ENCODE data around the gene CTTN. TPM values are rescaled to one million over a fixed set of nuclear protein-coding genes. Genes with fewer than 3 reads are reported as not detected.

Gene CTTN
- total RNA-seq, 1 donor from 2014 or later: 458 TPM

DNA sequence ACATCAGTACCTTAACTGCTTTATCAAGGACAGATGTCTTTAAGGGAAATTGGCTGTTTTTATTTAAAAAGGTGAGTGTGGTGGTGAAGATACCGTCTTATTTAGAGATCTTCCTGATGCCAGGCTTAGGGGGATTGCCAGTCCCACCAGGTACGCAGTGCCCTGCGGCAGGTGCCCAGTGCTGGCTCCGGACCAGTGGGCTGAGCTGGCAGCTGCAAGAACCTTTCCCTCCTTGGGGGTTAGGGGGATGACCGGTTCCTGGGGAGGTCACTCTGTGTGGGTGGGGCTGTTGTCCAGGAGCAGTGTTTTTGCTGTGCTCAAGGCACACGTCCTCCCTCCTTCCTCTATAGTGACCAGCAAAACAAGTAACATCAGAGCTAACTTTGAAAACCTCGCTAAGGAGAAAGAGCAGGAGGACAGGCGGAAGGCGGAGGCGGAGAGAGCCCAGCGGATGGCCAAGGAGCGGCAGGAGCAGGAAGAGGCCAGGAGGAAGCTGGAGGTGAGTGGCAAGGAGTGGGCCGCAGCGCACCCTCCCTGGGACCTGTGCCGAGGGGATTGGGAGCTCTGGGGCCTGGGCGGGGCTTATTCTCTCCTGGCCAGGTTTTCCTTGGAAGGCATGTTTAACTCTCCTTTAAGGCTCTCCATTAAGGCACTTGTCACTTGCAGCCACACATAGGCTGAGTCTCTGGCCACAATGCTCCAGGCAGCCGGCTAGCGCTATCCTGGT is 30.5 kb downstream of the CTTN start:
- H3K27me3 Mint-ChIP-seq (ENCODE audit: unreplicated experiment): peaks cover 17% of the 10 kb centered on the region
- TF ChIP-seq, protein P1, sequence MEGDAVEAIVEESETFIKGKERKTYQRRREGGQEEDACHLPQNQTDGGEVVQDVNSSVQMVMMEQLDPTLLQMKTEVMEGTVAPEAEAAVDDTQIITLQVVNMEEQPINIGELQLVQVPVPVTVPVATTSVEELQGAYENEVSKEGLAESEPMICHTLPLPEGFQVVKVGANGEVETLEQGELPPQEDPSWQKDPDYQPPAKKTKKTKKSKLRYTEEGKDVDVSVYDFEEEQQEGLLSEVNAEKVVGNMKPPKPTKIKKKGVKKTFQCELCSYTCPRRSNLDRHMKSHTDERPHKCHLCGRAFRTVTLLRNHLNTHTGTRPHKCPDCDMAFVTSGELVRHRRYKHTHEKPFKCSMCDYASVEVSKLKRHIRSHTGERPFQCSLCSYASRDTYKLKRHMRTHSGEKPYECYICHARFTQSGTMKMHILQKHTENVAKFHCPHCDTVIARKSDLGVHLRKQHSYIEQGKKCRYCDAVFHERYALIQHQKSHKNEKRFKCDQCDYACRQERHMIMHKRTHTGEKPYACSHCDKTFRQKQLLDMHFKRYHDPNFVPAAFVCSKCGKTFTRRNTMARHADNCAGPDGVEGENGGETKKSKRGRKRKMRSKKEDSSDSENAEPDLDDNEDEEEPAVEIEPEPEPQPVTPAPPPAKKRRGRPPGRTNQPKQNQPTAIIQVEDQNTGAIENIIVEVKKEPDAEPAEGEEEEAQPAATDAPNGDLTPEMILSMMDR (IDR thresholded peaks at IDR 0.05; ENCODE audit: unreplicated experiment): no peak

DNA sequence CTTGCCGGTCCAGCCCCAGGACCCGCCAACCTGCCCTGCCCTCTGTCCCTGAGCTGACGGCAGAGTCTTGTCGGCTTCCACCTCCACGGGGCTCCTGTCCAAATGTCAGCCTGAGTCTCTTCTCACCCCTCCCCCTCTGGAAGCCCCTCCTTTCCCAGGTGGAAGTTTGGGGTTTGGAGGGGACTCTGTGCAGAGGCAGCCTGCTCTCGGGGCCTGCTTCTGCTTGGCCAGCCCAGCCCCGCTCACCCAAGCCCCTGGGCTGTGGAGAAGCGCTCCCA is 31.0 kb downstream of the CTTN start:
- H3K4me3 Mint-ChIP-seq (ENCODE audit: unreplicated experiment): no peak overlapping the region
- H3K9me3 Mint-ChIP-seq (ENCODE audit: unreplicated experiment): no peaks in the 10 kb centered on the region
- peaks cover 3% of the 10 kb centered on the region for H3K4me1 Mint-ChIP-seq (ENCODE audit: unreplicated experiment)
- TF ChIP-seq, protein P1 (IDR thresholded peaks at IDR 0.05; ENCODE audit: unreplicated experiment): no peak
- H3K27me3 Mint-ChIP-seq (ENCODE audit: unreplicated experiment): peaks cover 15% of the 10 kb centered on the region
- H3K36me3 Mint-ChIP-seq (ENCODE audit: low read depth, unreplicated experiment): peaks cover 53% of the 10 kb centered on the region
- no peak overlapping the region for H3K27ac Mint-ChIP-seq (ENCODE audit: unreplicated experiment)
- no peak for DNase-seq (ENCODE audit: low spot score)

More for the DNA sequence above, 30.5 kb downstream of the CTTN start:
- Mint-ChIP-seq H3K9me3 (ENCODE audit: unreplicated experiment) (no peaks in the 10 kb centered on the region), H3K36me3 (ENCODE audit: low read depth, unreplicated experiment) (peaks cover 51% of the 10 kb centered on the region), H3K4me1 (ENCODE audit: unreplicated experiment) (peaks cover 6% of the 10 kb centered on the region), H3K27ac (ENCODE audit: unreplicated experiment) (no peak overlapping the region), H3K4me3 (ENCODE audit: unreplicated experiment) (peak overlapping the region; percentile 59)
- no peak for DNase-seq (ENCODE audit: low spot score)

DNA sequence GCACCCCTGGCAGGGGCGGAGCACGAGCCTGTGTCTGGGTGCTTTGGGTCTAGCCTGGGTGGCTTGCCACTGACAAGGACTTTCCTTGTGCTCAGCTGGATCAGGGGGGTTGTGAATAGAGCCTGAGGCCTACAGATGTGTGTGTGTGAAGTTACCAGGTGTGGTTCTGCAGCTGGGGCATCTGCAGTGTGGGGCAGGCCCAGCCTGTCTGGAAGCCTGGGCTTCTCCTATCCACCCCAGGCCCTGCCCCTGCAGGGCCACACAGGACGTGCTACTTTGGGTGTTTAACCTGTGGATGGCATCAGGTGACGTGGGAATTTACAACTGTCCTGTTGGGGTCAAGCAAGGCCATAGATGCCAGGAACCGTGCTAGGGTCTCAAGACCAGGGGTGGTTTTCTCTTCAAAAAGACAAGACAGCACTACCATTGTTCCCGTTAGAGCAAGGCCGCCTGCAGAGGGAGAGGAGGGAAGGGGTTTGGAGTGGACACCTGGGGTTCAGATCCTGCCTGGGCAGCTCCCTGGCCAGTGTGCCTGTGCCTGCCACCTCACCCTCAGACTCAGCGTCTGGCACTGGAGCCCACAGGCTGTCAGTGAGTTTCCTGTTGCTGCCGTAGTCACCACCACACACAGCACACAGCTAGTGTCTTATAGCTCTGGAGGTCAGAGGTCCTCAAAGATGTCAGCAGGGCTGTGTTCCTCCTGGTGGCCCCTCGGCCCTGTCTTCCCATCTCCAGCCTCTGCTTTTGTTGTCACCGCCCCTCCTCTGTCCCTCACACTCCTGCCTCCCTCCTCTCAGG is 31.6 kb downstream of the CTTN start:
- Mint-ChIP-seq H3K27me3 (ENCODE audit: unreplicated experiment) (peaks cover 14% of the 10 kb centered on the region), H3K9me3 (ENCODE audit: unreplicated experiment) (no peaks in the 10 kb centered on the region), H3K4me3 (ENCODE audit: unreplicated experiment) (peak overlapping the region; percentile 66), H3K36me3 (ENCODE audit: low read depth, unreplicated experiment) (peaks cover 53% of the 10 kb centered on the region), H3K4me1 (ENCODE audit: unreplicated experiment) (peaks cover 3% of the 10 kb centered on the region), H3K27ac (ENCODE audit: unreplicated experiment) (peak overlapping the region; percentile 43)
- no peak for DNase-seq (ENCODE audit: low spot score)
- TF ChIP-seq, protein P1 (IDR thresholded peaks at IDR 0.05; ENCODE audit: unreplicated experiment): no peak

DNA sequence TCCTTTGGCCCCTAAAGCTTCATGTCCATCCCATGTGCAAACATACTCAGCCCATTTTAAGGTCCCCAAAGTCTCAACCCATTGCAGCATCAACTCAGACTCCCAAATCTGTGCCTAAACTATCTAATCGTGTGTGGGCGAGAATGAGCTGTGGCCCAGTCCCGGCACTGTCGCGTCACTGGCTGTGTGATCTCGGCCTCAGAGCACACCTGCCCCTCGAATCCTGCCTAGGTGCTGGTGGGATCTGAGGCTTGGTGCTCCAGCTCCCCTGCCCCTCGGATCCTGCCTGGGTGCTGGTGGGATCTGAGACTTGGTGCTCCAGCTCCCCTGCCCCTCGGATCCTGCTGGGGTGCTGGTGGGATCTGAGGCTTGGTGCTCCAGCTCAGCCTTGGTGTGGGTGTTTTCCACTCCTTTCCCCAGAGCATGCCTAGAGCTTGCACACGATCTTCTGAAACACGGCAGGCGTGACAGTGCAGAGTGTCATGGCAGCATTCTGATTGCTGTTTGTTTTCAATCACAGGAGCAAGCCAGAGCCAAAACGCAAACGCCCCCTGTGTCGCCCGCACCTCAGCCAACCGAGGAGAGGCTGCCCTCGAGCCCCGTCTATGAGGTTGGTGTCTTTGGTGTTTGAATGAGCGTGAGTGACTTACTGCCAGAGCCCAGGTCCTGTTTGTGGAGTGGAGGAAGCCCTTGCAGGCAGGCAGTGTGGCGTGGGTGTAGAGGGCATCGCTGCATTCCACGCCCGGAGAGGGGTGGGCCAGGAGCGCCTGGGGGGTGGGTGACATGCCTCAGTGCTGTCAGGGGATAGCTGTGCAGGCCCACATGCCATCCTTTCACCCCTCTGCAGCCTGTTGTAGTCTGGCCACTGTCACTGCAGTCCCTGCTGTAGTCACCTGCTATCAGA is 32.6 kb downstream of the CTTN start:
- TF ChIP-seq, protein P1 (IDR thresholded peaks at IDR 0.05; ENCODE audit: unreplicated experiment): no peak
- Mint-ChIP-seq H3K27ac (ENCODE audit: unreplicated experiment) (no peak overlapping the region), H3K9me3 (ENCODE audit: unreplicated experiment) (no peaks in the 10 kb centered on the region), H3K4me1 (ENCODE audit: unreplicated experiment) (peaks cover 3% of the 10 kb centered on the region), H3K4me3 (ENCODE audit: unreplicated experiment) (peak overlapping the region; percentile 66), H3K36me3 (ENCODE audit: low read depth, unreplicated experiment) (peaks cover 53% of the 10 kb centered on the region), H3K27me3 (ENCODE audit: unreplicated experiment) (peaks cover 10% of the 10 kb centered on the region)
- no peak for DNase-seq (ENCODE audit: low spot score)

Data from endothelial cell (in vitro differentiated cells).